Measurements from ENCODE around the gene L1CAM.

The L1CAM gene

GRCh38 chrX:153925387-153925738 lies 39.4 kb upstream of the L1CAM start:
- Histone ChIP-seq H3K27me3 (peaks cover 61% of the 10 kb centered on the region), H3K4me3 (peak overlapping the region; percentile 70), H3K36me3 (peaks cover 26% of the 10 kb centered on the region; the same call in 1 of the 2 replicates), H3K4me2 (peak overlapping the region; percentile 99), H3K4me1 (peaks cover 92% of the 10 kb centered on the region), H3K9ac (peak overlapping the region; percentile 97), H3K27ac (peak overlapping the region; percentile 99), H4K20me1 (peaks cover 98% of the 10 kb centered on the region), H3K9me3 (no peaks in the 10 kb centered on the region)
- TF ChIP-seq Cebpa-rat (IDR thresholded peaks at IDR 0.05): no peak

- peak overlapping the region; percentile 70 for H3K4me3 ChIP-seq
- H3K27ac ChIP-seq: peak overlapping the region; percentile 99
- peaks cover 66% of the 10 kb centered on the region for H3K27me3 ChIP-seq
- TF ChIP-seq Cebpa-rat (IDR thresholded peaks at IDR 0.05): no peak
- H3K9ac ChIP-seq: peak overlapping the region; percentile 97
- peaks cover 88% of the 10 kb centered on the region for H3K4me1 ChIP-seq
- H4K20me1 ChIP-seq: peaks cover 98% of the 10 kb centered on the region
- H3K9me3 ChIP-seq: no peaks in the 10 kb centered on the region
- peak overlapping the region; percentile 99 for H3K4me2 ChIP-seq
- H3K36me3 ChIP-seq: peaks cover 24% of the 10 kb centered on the region
These were observed 38.3 kb upstream of the L1CAM start for GRCh38 chrX:153924149-153924861.

GRCh38 chrX:153922932-153923857 lies 37.2 kb upstream of the L1CAM start:
- H3K4me2 ChIP-seq: peak overlapping the region; percentile 99
- H3K4me1 ChIP-seq: peaks cover 79% of the 10 kb centered on the region
- H3K4me3 ChIP-seq: no peak overlapping the region
- no peak for TF ChIP-seq Cebpa-rat (IDR thresholded peaks at IDR 0.05)
- no peaks in the 10 kb centered on the region for H3K9me3 ChIP-seq
- H3K27ac ChIP-seq: peak overlapping the region; percentile 5; the same call in 1 of the 2 replicates
- peaks cover 34% of the 10 kb centered on the region for H3K36me3 ChIP-seq
- peaks cover 77% of the 10 kb centered on the region for H3K27me3 ChIP-seq
- no peak overlapping the region for H3K9ac ChIP-seq
- peaks cover 100% of the 10 kb centered on the region for H4K20me1 ChIP-seq

- TF ChIP-seq Cebpa-rat (IDR thresholded peaks at IDR 0.05): no peak
- H3K4me2 ChIP-seq: peak overlapping the region; percentile 99
- peaks cover 91% of the 10 kb centered on the region for H3K27me3 ChIP-seq
- H3K36me3 ChIP-seq: peaks cover 45% of the 10 kb centered on the region
- peaks cover 67% of the 10 kb centered on the region for H3K4me1 ChIP-seq
- peak overlapping the region; percentile 38; the same call in 1 of the 2 replicates for H3K27ac ChIP-seq
- H3K4me3 ChIP-seq: no peak overlapping the region
- peaks cover 100% of the 10 kb centered on the region for H4K20me1 ChIP-seq
- H3K9ac ChIP-seq: no peak overlapping the region
- no peaks in the 10 kb centered on the region for H3K9me3 ChIP-seq
These were observed 35.8 kb upstream of the L1CAM start for GRCh38 chrX:153921511-153922446.

- peaks cover 52% of the 10 kb centered on the region for H3K36me3 ChIP-seq
- 0 out of 2 replicates have a peak overlapping the region, but pooled peaks have one; percentile 38 for H3K27ac ChIP-seq
These were observed 35.1 kb upstream of the L1CAM start for GRCh38 chrX:153921070-153921469.

GRCh38 chrX:153920546-153920945 lies 34.6 kb upstream of the L1CAM start:
- Histone ChIP-seq H3K36me3 (peaks cover 55% of the 10 kb centered on the region), H3K27me3 (peaks cover 99% of the 10 kb centered on the region), H3K4me2 (no peak overlapping the region), H3K27ac (no peak overlapping the region), H3K4me1 (peaks cover 55% of the 10 kb centered on the region), H3K9me3 (no peaks in the 10 kb centered on the region), H3K4me3 (no peak overlapping the region), H4K20me1 (peaks cover 100% of the 10 kb centered on the region), H3K9ac (no peak overlapping the region)
- TF ChIP-seq Cebpa-rat (IDR thresholded peaks at IDR 0.05): no peak

More at GRCh38 chrX:153921070-153921469, 35.1 kb upstream of the L1CAM start:
- Histone ChIP-seq H4K20me1 (peaks cover 100% of the 10 kb centered on the region), H3K9me3 (no peaks in the 10 kb centered on the region), H3K9ac (no peak overlapping the region), H3K4me2 (no peak overlapping the region), H3K4me3 (no peak overlapping the region), H3K4me1 (peaks cover 60% of the 10 kb centered on the region), H3K27me3 (peaks cover 98% of the 10 kb centered on the region)
- no peak for TF ChIP-seq Cebpa-rat (IDR thresholded peaks at IDR 0.05)

GRCh38 chrX:153919281-153919680 lies 33.3 kb upstream of the L1CAM start:
- Histone ChIP-seq H3K27me3 (peaks cover 97% of the 10 kb centered on the region), H3K4me2 (no peak overlapping the region), H4K20me1 (peaks cover 94% of the 10 kb centered on the region), H3K27ac (no peak overlapping the region), H3K9me3 (no peaks in the 10 kb centered on the region), H3K4me1 (peaks cover 42% of the 10 kb centered on the region), H3K36me3 (peaks cover 55% of the 10 kb centered on the region), H3K9ac (no peak overlapping the region), H3K4me3 (no peak overlapping the region)
- TF ChIP-seq Cebpa-rat (IDR thresholded peaks at IDR 0.05): no peak

- H4K20me1 ChIP-seq: peaks cover 92% of the 10 kb centered on the region
- H3K9me3 ChIP-seq: no peaks in the 10 kb centered on the region
- no peak overlapping the region for H3K27ac ChIP-seq
- peaks cover 96% of the 10 kb centered on the region for H3K27me3 ChIP-seq
- no peak for TF ChIP-seq Cebpa-rat (IDR thresholded peaks at IDR 0.05)
- peaks cover 67% of the 10 kb centered on the region for H3K36me3 ChIP-seq
- no peak overlapping the region for H3K4me3 ChIP-seq
- peaks cover 28% of the 10 kb centered on the region for H3K4me1 ChIP-seq
- no peak overlapping the region for H3K4me2 ChIP-seq
- no peak overlapping the region for H3K9ac ChIP-seq
These were observed 31.9 kb upstream of the L1CAM start for GRCh38 chrX:153917869-153918268.

- Histone ChIP-seq H3K9ac (no peak overlapping the region), H4K20me1 (peaks cover 67% of the 10 kb centered on the region), H3K4me2 (no peak overlapping the region), H3K36me3 (peaks cover 63% of the 10 kb centered on the region), H3K4me3 (no peak overlapping the region), H3K4me1 (peaks cover 9% of the 10 kb centered on the region), H3K27me3 (peaks cover 81% of the 10 kb centered on the region), H3K27ac (no peak overlapping the region), H3K9me3 (no peaks in the 10 kb centered on the region; the same call in 1 of the 2 replicates)
- TF ChIP-seq Cebpa-rat (IDR thresholded peaks at IDR 0.05): no peak
These were observed 27.7 kb upstream of the L1CAM start for GRCh38 chrX:153913701-153914100.

Measured in BLaER1 (cell line).